UCSD-AML1 (cell line): ENCODE results near the gene ACTN1.

Source experiments
- DNase-seq: peaks from one replicate; lab custom pipeline; 2025; ENCODE audit not compliant: unreplicated experiment; lab: John Stamatoyannopoulos, UW

Gene ACTN1

DNA sequence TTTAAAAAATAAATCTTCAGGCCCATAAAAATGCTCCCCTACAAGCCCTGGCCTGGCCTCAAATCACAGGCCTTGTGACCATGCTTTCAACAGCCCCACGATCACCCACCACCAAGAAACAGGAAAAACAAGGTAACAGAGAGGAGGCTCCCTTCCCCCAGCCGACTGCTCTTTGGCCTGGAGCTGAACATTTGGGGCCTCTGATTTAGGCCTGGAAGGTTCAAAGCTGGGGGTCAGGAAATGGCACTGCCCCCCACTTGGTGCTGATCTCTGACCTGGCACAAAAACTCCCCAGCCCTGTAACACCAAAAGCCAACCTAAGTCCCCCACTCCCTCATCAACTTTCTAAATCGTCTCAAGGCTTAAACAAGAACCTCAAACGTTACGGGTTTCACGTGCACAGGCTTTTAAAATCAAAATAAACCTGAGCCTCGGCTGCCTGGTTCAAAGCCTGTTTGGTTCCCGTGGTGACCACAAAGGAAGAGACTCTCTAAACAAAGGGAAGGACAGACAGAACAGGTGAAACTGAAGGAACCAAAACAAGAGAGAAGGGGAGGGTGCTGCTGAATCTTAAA, 9.0 kb downstream of the ACTN1 start:
- DNase-seq: no peak

DNA sequence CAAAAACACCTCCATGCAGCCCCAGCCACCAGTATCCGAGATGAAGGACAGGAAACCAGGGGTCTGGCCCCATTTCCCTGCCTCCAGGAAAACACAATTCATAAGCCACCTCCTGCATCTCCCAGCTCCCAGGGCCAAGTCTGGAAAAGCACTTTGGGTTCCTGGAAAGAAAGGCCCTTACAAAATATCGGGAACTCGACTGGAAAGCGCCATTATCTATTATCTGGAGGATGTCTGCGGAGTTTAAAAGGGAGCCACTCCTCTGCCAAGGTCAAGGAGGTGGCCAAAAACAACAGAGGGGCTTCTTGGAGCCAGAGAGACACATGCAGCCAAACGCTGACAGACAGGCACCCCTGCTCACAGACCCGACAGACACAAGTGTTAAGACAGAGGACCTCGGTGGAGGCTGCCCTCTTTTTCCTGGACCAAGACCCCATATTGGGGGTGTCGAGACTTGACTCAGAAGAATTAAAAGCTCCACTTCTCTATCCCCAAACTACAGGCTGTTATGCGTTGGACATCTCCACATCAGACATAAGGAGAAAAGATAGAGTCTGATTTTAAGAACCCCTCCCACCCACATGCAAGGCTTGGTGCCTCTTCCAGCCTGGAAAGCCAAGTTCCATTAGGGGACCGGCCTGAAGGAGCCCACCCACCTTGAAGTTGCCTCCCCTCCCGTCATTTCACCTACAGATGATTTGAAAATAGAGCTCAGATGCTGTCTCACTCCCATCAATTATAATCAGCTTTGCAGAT, 9.6 kb downstream of the ACTN1 start:
- DNase-seq: no peak

DNA sequence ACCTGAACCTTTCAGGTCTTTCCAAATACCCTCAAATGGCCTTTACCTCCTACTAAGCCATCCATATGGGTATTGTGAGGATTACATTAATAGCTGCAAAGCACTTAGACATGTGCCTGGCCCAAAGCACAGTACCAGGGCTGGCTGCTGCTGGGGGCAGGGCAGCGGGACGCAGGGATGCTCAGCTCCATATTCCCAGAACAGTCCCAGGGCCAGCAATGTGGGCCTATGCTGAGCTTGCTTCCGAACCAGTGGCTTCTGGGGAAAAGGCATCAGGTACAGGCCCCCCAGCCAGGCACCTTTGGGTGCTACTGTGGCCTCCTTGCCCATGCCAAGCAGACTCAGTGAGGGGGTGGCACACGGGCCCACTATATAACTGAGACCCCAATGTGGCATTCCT, 10.4 kb downstream of the ACTN1 start:
- DNase-seq: no peak

DNA sequence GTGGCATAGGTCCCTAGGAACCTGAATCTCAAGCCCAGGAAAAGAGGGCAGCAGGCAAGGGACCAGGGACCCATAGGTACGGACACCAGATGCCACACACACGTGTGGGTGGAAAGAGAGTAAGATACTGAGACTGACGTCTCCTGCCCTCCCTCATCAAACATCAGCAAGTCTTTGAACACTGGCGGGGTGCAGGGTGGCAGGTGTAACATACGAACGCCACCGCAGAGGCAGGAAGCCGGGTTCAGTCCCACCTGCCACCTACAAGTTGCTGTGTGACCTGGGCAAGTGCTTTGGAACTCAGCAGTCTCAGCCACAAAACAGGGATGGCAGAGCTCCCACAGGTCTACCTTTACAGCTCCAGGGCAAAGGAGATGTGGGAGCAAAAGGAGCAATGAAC, 11.1 kb downstream of the ACTN1 start:
- no peak for DNase-seq

DNA sequence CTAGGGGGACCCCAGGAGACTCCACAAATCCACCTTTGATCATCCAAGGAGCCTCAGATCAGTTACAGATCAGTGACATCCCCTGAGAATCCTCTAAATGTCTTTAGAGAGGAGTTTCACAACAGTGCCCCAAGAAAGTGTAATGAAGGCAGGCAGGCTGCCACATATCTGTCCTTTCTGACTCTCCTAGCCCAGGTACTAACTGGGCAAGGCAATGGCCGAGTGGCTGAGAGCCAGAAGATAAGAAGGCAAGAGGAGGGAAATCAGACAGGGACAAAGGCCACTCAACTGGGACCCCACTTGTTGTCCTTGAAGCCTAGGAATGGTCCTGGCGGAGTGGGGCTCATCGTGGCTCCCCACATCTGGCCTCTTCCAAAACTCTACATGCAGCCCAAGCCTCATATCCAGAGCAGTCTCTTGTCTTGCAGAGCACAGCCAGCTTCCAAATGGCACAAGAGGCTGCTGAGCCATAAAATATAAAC, 11.6 kb downstream of the ACTN1 start:
- DNase-seq: no peak

DNA sequence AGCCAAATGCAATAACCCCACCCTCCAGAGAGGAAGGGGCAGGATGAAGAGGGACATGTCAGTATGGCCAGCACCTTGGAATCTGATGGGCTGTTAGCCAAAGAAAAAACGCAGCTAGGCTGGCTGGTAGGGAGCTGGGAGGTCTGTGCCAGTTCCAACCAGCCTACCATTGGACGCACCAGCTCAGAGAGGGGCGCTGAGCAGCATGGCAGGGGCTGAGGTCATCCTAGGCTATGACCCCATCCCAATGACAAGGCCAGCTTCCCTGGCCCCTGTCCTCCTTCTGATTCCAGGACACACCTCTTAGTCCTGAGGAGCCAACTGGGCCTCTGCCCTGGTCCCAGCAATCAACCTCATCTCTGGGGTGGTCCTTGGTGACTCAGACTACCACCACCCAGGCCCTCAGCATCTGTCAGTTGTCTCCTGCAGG, 12.2 kb downstream of the ACTN1 start:
- DNase-seq: no peak

DNA sequence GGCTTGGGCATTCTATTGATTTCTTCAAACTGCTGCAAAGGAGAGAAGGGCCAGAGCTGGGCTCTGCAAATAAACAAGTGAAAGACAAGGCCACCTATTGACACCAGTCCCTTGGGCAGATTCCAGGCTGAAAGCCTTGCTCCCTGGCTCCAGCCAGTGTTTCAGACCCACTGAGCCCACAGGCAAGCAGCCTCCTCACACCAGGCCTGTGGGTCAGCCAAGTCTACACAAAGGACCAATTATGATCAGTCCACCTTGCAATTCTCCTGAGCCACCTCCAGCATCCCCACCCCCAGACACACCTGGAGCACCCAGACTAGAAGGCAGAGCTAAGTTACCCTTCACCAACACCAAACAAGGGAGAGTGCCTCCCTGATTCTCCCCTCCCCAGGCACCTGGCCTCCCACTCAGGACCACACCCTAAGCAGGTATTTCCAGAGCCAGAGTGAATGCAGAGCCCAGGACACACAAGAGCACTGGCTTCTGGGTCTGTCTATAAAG, 13.8 kb downstream of the ACTN1 start:
- no peak for DNase-seq

DNA sequence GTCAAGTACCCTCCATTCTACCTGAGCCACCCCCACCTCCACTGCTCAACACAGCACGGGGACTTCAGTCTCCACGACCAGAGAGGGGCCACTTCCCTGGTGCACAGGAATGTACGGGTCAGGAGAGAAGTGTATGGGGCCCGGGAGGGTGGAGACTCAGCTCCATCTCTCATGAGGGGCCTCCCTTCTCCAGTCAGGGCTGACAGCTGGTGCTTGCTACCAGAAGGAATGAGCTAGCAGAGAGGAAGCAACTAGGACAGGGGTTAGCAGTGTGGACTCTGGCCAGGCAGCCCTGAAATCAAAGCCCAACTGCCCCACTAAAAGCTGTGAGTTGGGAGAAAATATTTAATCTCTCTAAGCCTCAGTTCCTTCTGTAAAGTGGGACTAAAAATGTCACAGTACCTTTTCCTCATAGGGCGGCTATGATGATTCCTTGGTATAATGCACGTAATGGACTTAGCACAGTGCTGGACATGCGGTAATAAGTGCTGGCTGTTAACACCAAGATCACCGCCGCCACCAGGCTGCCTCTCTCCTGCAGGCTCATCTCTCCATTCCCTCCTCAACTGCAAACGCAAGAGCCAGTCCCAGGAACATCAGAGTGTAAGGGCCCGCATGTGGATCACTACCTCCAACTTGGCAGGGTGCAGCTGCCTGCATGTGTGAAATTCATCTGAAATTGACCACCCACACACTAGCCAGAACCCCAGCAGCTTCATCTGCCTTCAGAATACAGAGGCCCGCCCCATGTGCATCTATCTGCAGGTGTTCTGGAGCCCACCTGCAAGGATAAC, 14.6 kb downstream of the ACTN1 start:
- no peak for DNase-seq

DNA sequence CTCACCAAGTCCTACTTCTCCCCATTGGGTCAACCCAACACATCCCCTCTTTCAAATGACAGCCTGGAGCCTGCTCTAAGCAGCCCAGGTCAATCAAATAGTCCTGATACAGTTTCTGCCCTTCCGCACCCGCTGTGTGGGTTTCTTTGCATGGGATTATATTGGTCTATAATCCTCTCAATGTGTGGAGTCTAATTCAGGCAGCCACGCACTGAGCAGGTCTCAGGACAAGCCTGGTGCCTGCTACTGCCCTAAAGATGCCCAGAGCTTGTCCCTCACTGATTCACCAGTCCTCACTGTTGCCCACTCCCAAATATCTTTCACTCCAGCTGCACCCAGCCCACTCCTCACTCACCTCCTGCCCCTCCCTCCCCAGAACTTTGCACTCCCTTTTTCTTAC, 16.4 kb downstream of the ACTN1 start:
- no peak for DNase-seq

DNA sequence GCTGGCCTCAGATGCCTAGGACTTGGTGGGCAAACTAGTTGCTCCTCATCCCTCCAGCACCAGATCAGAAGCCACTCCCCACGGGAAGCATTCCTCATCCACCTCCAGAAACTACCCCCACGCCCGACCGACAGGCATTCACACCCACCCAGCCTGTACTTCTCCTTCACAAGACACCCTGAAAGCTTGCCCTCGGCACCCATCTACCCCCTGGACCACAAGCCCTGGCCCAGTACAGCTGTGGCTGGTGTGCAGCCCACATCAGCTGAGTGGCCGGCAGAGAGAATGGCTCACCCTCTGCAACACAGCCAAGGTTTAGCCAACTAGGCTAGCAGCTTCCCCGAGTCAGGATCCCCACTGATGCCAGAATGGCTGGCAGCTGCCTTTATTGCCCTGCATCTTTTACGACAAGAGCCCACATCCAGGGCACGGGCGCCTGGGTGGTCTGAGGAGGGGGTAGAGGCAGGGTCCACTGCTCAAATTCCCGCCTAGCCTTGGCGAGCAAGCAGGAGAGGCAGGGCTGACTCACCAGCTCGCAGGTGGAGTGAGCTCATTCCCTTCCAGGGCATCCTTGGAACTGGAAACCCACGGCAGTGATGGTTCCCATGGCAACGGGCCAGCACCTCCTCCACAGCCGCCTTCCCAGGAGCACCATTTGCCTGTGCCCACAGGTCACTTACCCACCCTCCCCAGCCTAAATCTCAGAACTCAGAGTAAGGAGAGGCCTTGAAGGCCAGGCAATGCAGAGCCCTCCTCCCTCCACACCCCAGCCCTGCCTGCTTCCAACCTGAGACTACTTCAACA, 17.1 kb downstream of the ACTN1 start:
- no peak for DNase-seq

DNA sequence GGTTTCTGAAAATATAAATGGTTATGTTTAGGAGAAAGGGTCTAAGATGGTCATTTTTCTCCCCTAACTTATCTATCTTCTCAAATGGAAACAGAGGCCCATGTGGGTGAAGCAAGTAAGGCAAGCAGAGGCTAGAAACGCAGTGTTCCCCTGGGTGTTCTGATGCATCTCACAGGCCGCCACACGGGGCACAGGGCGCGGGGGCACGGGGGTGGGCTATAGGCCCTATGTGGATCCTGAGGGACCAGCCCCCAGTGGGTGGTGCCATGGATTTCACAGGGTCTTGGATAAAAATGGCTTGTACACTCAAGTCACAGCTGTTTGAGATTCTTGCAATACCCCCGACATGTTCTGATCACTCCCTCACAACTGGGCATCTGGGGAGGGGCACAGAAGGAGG, 17.7 kb downstream of the ACTN1 start:
- no peak for DNase-seq

DNA sequence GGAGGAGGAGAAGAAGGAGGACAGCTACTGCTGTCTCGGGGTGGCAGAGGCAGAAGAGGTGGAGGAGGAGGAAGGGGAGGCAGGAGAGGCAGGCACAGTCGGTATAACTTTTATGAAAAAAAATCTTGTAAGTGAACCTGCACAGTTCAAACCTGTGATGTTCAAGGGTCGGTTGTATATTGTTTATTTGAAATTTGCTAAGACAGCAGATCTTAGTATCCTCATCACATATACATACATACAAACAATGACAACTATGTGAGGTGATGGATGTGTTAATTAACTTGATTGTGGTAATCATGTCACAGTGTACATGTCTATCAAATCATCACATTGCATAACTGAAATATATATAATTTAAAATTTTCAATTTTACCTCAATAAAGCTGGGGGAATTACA, 19.0 kb downstream of the ACTN1 start:
- no peak for DNase-seq

DNA sequence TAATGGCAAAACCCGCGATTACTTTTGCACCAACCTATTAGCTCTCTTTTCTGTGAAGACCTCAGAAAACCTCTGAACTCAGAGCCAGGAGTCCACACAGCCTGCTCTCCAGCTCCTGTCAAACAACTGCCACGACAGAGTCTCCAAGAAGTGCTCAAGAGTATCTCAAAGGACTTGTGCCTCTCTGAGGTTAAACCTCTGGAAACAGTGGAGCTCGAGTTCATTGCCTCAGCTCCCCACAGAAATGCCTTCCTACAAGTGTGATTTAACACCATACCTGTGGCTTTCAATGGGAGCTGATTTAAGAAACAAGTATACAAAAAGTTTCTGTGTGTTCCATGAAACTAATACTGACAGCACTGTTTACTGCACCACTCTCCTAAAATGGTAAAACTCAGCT, 20.1 kb downstream of the ACTN1 start:
- DNase-seq: no peak

DNA sequence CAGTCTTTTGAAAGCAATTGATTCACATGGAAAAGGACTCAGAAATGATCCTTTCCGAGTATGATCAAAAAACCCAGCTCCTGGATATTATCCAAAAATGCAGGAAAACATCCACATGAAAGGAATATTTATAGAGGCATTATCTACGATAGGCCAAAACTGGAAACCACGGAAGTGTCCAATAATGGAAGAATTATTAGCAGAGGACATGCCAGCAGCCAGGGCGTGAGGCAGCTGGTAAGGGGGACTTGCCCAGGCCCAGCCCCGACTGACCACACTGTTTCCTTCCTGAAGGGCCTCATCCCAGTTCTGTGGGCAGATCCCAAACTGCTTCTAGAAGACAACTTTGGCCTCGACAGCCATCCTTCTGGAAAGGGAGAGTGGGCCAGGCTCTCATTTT, 20.5 kb downstream of the ACTN1 start:
- DNase-seq: peak; percentile 56

DNA sequence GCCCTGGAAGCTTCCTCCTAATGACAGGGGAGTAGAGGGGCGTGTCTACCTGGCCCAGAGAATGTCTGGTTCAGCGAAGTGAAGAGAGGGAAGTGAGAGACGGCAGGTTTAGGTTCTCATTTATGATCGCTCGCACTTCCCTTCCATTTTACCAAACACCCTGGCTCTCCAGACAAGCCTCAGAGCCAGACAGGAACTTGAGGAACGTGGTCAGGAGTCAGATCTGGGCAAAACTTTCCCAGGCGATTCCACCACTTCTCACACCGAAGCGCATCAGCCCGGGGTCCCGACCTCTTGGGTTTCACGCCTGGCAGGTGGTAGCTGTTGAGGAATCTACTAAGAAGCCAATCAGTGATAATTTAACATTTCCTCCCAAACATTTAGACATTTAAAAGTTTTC, 21.3 kb downstream of the ACTN1 start:
- DNase-seq: no peak

DNA sequence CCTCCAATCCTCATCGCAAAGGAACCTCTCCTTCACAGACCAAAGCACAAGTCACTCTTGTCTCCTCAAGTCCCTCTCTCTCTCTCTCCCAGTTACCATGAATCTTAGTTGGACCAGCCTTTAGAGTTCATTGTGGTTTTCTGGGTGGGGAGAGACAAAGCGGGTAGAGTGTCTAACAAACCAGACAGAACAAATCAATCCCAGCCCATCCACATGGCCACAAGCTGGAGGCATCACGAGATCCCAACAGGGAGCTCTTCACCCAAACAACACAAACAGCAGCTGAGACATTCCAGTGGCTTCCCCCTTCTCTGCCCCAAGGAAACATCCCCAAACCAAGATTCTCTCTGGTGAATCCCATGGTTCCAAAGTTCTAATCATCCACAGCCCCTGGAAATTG, 22.4 kb downstream of the ACTN1 start:
- DNase-seq: no peak

DNA sequence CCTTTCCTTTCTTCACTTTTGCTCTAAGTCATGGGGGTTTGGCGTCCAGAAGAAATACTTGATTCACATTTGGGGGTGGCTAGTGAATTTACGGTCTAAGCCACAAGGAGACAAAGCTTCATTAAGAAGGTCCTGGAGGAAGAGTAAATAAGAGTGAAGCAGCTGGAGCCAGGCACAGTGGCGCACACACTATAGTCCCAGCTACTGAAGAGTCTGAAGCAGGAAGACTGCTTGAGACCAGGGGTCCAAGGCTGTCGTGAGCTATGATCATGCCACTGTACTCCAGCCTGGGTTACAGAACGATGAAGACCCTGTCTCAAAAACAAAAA, 23.3 kb downstream of the ACTN1 start:
- DNase-seq: no peak

DNA sequence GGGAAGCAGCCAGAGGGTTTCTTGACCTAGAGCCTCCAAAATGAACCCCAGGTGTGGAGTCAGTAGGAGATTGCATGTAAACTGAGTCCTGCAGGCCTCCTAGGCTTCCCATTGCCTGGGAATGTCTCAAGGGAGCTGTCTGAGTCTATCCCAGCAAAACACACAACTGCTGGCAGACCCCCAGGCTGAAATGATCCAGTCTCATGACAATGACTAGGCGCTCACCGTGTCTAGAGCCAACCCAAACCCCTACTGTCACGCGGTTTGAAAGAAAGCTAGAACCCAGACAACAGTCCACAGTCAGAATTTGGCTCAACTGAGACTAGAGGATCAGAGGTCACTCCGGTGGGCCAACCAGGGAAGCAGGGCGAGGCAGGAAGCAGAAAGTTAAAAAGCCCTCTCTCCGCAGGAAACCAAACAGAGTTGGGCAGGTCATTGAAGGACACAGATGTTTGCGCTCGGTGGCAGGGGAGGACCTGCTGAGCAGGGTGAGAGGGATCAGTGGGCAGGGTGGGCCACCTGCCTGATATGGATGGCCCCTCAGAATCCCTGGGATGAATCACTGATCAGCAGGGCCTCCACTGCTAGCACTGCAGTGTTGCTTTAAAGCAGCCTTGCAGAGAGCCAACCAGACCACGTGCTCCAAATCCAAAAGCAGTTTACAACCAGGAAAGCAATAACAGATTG, 23.8 kb downstream of the ACTN1 start:
- no peak for DNase-seq

DNA sequence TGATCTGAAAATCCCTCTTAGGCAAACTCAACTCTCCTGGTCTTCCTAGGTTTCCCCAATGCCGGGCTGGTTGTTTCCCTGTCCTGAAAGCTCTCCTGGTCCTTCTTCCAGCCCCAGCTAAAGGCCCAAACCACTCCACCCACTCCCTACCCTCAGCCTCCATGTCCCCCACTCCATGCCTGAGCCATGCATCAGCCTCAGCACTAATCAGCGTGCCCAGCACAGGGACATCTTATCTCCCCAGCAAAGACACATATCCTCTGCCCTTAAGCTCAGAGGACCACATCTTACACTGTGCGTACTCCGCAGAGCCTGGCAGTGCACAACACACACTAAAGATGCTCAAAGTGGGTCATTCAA, 25.9 kb downstream of the ACTN1 start:
- DNase-seq: no peak

DNA sequence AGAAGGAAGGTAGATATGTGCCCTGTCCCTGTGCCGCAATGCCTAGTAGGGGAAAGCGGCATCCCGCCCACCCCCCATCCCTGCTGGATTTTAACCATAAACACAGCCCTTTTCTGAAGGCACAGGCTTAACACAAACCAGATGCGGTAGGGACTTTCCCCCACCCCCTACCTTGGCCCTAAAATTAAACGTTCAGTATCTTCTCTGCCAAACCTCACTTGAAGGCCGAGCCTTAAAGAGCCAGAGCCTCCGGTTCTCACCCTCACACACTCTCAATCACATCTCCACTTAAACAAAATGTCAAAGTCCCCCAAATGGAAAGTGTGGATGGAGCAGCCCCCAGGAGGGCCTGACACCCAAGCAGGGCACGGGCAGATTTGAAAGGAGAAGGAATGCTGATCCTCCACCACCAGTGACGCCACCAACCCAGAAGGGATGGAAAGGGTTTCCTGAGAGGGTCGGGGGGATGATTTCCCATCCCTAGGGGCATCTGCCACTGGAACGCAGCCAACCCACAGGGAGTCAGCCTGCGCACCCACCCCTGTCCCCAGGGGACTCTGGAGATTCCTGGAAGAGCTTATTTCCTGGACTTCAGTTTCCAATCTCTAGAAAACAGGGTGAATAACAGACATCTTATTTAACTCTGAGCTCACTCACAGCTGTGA, 26.4 kb downstream of the ACTN1 start:
- DNase-seq: no peak
